Testis (tissue), 2 donors: ENCODE results near the gene JMJD8.

ENCODE experiments used
- POLR2A ChIP-seq: fragments of 450-650 bp; IDR thresholded peaks from one replicate; pipeline ENCODE4 v1.6.1; 2017; ENCODE audit warnings: antibody characterized with exemption, mild to moderate bottlenecking, moderate library complexity
- TF ChIP-seq, protein P1 (sequence below), 3 experiments: fragments of 450-650 bp in 2 of 3; fragments of 200-600 bp in 1 of 3; sonication (generic) in 1 of 3; IDR thresholded peaks; one replicate each; pipeline ENCODE4 v1.5.1; 2016 to 2019; ENCODE audit warnings: antibody characterized with exemption in 3 of 3, mild to moderate bottlenecking in 2 of 3, moderate library complexity in 1 of 3

- no peak for TF ChIP-seq POLR2A
- TF ChIP-seq, protein P1, sequence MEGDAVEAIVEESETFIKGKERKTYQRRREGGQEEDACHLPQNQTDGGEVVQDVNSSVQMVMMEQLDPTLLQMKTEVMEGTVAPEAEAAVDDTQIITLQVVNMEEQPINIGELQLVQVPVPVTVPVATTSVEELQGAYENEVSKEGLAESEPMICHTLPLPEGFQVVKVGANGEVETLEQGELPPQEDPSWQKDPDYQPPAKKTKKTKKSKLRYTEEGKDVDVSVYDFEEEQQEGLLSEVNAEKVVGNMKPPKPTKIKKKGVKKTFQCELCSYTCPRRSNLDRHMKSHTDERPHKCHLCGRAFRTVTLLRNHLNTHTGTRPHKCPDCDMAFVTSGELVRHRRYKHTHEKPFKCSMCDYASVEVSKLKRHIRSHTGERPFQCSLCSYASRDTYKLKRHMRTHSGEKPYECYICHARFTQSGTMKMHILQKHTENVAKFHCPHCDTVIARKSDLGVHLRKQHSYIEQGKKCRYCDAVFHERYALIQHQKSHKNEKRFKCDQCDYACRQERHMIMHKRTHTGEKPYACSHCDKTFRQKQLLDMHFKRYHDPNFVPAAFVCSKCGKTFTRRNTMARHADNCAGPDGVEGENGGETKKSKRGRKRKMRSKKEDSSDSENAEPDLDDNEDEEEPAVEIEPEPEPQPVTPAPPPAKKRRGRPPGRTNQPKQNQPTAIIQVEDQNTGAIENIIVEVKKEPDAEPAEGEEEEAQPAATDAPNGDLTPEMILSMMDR (IDR thresholded peaks at IDR 0.05) = no peak
Measured at GRCh38 chr16:678858-679813, 5.0 kb downstream of the JMJD8 start.
